Ishikawa (cell line): ENCODE data around the gene ELANE.

Experiments used
- CEBPB ChIP-seq: IDR thresholded peaks from 2 replicates; pipeline ENCODE4 v1.6.1; 2012
- EP300 ChIP-seq: IDR thresholded peaks from 2 replicates; pipeline ENCODE4 v1.6.1; 2012; ENCODE audit warnings: borderline replicate concordance
- FOXM1 ChIP-seq: IDR thresholded peaks from 2 replicates; pipeline ENCODE4 v1.6.1; 2012; ENCODE audit warnings: low read depth, borderline replicate concordance
- RAD21 ChIP-seq: IDR thresholded peaks from 2 replicates; pipeline ENCODE4 v1.6.1; 2012; ENCODE audit warnings: low read depth
- REST ChIP-seq: IDR thresholded peaks from 2 replicates; pipeline ENCODE4 v1.6.1; 2012; ENCODE audit warnings: low read depth, mild to moderate bottlenecking
- TCF12 ChIP-seq: IDR thresholded peaks from 2 replicates; pipeline ENCODE4 v1.6.1; 2012; ENCODE audit warnings: low read depth
- TEAD4 ChIP-seq: IDR thresholded peaks from 2 replicates; pipeline ENCODE4 v1.6.1; 2012
- YY1 ChIP-seq: IDR thresholded peaks from 2 replicates; pipeline ENCODE4 v1.6.1; 2012; ENCODE audit warnings: low read depth

GRCh38 chr19:892894-893689 lies 41.0 kb downstream of the ELANE start, which contains the start of the genes MED16 and RNU6-9:
- TF ChIP-seq EP300 (no peak), FOXM1 (no peak), CEBPB (peak; percentile 18; the same call in 1 of the 2 replicates), RAD21 (no peak), YY1 (peak; percentile 91), TEAD4 (peak; percentile 83), REST (no peak), TCF12 (no peak)
